GM21786 (cell line): ENCODE results near the gene PER3.

Experiments used
- ATAC-seq: cut with Tn5 transposase; IDR thresholded peaks from one replicate; pipeline ENCODE4 v1.9.1; 2021; ENCODE audit not compliant: unreplicated experiment

PER3 gene

DNA sequence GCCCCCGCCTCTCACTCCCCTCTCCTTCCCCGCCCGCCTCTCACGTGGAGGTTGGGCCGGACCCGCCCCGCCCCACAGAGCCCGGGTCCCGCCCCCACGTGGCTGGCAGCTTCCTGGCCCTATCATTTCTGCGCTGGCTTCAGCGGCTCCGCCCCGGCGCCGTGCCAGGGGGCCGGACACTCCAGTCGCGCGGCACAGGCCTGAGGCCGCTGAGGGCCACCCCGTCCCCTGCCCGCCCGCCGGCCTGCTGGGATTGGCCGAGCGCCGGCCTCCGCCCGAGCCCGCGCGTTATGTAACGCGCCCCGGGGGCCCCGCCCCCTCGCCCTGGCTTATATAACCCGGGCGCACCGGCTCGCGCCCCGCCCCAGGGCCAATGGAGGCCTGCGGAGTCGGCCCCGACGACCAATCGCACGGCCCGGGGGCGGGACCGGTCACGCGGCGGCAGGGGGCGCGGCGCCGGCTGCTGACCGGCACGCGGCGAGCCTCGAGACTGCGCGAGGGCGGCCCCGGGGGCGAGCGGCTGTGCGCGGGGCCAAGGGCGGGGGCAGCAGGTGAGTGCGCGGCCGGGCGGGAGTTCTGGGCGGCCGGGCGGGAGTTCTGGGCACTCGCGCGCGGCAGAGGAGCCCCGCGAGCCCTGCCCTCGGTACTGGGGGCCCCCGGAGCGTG, at the start of gene PER3:
Gene PER3, plus strand, starts transcription at position 466 of the 666 bp plus-strand sequence. CDS start 587 bp downstream, outside the sequence.
- ATAC-seq, result peak; percentile 86

DNA sequence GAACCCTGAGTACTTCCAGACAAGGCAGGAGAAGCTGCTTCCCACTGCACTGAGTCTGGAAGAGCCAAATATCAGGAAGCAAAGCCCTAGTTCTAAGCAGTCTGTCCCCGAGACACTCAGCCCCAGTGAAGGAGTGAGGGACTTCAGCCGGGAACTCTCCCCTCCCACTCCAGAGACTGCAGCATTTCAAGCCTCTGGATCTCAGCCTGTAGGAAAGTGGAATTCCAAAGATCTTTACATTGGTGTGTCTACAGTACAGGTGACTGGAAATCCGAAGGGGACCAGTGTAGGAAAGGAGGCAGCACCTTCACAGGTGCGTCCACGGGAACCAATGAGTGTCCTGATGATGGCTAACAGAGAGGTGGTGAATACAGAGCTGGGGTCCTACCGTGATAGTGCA, 46.0 kb upstream of the PER3 start:
- ATAC-seq, result no peak

DNA sequence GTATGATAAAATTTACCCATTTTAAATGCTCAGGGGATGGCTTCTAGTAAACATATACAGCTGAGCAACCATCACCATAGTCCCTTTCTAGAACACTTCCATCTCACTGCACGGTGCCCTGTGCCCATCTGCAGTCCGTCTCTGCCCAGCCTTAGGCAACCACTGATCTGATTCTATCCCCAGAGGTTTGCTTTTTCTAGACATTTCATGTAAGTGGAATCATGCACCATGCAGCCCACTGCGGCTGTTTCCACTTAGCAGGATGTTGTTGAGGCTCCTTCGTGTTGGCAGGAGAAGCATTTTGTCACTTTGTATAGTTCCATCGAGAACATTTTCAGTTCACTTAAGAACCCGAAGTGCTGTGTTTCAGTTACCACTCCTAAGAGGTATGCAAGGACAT, 40.7 kb upstream of the PER3 start:
- no peak for ATAC-seq

DNA sequence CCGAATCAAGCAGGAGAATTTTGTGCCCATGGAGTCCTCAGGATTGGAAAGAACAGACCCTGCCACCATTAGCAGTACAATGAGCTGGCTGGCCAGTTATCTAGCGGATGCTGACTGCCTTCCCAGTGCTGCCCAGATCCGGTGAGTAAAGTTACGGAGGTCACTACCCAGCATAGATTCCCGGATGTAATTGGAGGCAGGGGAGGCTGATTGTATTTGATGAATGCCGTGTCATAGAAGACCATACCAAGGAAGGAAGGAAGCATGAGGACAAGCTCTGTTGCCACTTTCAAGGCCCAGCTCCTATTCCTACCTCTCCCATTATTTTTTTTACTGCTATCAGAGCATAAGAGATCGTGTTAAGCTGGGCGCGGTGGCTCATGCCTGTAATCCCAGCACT, 39.2 kb upstream of the PER3 start:
- no peak for ATAC-seq

DNA sequence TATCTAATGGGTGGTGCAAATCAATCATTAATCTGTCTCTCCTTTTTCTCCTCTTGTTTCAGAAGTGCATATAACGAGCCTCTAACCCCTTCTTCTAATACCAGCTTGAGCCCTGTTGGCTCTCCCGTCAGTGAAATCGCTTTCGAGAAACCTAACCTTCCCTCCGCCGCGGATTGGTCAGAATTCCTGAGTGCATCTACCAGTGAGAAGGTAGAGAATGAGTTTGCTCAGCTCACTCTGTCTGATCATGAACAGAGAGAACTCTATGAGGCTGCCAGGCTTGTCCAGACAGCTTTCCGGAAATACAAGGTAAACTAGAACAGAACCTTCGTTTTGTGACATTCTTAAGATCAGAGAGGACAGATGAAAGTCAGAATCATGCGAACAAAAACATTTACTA, 38.3 kb upstream of the PER3 start:
- no peak for ATAC-seq

DNA sequence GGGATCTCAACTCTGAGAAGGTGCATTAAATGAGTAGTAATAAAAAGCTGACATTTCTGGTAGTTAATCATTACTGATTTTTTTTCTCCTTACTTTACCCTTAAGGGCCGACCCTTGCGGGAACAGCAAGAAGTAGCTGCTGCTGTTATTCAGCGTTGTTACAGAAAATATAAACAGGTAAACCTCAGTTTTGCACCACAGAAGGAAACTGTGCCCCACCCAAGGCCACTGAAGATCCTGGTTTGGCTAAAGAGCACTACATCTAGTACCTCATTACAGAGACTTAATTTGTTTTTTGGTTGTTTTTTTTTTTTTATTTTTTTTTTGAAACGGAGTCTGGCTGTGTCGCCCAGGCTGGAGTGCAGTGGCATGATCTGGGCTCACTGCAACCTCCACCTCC, 36.5 kb upstream of the PER3 start:
- no peak for ATAC-seq

DNA sequence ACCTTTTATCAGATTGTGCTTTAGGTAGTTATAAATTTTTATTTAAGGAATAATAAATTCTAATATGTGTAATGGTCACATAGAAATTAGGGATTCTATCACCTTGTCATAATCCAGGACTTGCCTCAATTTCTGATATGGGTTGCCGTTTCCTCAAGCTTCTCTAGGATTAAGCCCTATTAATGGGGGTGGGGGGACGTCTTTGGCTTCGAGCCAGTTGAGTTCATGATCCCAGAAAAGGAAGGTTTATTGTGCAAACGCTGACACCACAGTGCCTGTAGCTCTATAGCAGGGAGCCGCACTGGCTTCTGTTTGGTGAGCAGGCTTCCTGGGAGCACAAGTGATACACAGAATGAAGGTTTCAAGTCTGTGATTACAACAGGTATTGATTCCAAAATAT, 35.0 kb upstream of the PER3 start:
- no peak for ATAC-seq

DNA sequence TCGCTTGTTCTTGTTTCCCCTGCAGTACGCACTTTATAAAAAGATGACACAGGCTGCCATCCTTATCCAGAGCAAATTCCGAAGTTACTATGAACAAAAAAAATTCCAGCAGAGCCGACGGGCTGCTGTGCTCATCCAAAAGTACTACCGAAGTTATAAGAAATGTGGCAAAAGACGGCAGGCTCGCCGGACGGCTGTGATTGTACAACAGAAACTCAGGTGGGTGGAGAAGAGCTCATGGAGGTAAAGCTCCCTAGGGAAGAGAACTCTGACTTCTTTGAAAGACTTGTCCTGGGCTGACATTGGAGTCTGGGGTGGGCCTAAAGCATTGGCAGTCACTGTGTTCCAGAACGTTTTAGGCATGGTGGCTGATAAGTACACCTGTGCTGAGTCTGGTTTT, 32.9 kb upstream of the PER3 start:
- no peak for ATAC-seq

DNA sequence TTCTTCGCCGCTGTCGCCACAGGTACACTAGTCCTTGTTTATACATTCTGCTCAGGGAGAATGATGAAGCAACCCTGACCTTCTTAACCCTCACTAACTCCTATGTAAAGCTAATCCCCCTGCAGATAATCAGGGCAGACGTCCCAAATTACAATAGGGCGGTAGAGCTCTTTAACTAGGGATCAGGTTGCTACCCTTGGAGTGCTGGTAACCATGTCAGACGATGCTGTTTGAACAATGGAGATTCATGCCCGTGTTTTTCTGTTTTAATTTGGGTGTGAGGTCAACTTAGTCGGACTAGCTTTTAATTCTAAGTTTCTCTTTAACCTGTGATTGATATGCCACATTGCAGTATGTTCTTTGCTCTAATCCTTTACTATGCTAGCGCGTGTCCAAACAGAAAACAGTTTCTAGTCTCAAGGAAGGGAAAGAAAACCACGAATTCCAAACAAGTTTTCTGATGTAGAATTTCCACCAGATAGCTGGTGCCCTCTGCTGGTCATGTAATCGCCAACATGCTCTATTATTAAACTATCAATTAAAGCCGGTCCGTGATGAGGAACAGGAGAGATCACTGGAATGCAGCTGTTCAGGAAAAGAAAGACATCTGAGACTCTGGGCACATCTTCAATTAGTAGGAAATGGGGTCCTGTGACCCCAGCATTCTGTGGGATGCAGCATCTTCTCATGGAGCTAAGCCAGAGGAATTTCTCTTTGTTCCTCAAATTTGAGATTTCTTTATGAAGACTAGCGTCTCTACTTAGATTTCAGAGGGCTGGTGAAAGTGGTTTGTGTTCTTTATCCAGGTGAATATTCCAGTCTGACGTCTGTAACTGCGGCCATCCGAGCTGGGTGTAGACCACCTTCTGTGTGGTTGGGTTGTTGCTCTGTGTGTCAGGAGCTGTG, 31.3 kb upstream of the PER3 start:
- no peak for ATAC-seq

DNA sequence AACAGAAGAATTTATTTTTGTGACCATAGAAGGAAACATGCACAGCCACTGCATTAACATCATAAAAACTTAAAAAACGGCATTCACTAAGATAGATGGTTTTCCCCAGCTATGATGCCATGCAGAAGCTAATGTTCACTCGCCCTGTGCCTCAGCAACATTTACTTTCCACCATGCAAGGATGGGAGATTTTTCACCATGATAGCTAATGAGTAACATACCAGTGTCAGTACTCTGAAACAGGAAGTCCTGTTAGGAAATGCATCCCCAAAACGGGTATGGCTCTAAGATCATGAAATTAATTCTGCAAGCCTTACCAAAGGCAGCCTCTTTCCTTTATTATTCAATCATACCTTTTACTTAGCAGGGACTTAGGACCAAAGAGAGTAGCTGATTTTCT, 30.4 kb upstream of the PER3 start:
- ATAC-seq, result no peak

DNA sequence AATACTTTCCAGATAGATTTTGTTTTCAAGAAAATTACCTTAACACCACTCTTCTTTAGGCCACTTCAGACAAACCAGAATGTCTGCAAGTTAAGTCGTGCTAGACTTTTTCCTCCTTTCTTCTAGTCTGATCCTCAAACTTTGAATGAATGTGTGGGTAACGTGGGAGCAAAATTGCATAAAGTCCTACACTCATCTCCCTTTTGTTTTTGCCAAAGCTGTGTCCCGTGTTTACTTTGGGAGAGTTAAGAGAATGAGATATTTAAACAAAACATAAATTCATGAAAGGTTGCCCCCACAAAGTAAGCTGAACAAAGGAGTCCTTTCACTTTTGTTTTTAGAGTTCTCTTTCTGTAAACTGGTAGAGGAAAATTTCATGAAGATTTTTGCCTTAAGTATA, 29.9 kb upstream of the PER3 start:
- no peak for ATAC-seq

DNA sequence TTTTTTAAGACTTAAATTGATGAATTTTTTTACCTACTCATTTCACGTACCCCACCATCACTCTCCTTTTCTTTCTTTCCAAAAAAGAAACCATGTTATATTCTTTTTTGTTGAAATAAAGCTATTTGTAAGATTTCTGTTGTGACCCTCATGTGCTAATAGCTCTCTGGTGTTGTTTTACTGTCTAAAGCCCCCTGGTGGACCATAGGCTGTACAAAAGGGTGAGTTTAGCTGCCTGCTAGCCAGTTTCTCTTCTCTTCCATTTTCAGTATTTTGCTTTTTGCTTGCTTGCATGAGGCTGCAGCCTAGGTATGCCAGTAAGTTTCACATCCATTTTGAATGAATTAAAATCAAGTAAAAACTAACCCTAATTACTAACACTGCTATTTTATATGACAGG, 28.6 kb upstream of the PER3 start:
- ATAC-seq, result no peak

DNA sequence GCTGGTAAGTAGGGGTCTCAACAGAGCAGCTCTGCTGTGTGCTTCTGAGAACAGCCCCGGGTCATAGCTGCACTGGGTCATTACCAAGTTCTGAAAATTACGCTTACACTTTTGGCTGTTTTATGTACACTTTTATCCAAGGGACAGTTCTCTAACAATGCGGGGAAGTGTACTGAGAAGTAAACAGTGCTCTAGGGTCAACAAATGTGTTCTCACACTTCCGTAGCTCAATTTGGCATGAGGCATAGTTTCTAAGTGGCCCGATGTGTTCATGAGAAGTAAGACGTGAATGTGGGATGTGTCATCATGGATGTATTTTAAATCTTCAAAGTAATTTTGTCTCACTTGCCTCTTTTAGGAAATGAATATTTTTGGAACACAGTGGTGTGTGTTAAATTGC, 23.8 kb upstream of the PER3 start:
- ATAC-seq, result no peak

DNA sequence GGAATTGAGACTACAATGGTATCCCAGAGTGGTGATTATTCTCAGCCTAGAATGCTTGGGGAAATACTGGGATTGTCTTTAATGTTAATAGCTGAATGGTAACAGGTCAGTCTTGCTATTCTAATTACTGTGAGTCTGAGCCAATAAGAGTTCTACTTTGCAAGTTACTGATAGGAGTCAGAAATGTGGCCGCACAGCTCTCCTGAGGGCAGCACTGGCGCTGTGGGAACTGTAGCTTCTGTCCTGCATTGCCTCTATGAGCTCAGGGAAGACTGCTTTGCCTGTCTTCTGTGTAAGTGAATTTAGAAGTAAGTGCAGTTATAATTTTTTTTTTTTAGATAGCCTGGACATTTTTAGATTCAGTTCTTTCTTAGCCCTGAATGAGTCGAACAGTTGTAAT, 23.0 kb upstream of the PER3 start:
- ATAC-seq, result no peak

DNA sequence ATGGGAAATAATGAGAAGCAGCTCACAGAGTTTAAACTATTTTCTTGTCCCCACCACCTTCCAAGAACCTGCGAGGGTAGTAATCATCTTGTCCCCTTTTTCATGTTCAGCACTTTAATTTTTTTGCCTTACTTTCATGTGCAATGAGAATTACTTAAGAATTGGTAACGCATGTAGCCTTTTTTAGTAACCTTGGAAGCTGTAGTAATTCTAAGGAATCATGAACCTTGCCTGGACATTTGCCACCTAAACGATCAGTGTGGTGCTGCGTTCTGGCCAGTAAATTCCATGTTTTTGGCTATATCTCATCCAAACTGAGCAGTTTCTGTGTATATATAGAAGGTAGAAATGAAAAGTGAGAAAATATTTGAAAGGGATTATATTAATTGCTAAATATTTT, 16.9 kb upstream of the PER3 start:
- no peak for ATAC-seq

DNA sequence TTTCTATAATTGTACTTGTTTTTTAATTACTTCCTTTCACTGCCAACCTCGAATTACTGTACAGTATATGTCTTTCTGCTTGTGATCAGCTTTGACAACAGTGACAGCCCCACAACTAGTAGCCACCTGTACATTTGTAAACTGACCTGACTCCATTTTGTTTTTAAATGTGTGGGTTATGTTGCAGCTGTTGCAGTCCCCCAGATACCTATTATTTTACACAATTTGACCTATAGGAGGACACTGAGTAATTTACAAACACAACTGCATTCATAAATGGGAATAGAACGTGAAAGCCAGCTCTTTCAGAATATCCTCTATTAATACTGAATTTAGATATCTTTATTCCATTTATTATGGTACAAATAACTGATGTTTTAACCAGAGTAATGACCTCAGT, 15.5 kb upstream of the PER3 start:
- no peak for ATAC-seq

DNA sequence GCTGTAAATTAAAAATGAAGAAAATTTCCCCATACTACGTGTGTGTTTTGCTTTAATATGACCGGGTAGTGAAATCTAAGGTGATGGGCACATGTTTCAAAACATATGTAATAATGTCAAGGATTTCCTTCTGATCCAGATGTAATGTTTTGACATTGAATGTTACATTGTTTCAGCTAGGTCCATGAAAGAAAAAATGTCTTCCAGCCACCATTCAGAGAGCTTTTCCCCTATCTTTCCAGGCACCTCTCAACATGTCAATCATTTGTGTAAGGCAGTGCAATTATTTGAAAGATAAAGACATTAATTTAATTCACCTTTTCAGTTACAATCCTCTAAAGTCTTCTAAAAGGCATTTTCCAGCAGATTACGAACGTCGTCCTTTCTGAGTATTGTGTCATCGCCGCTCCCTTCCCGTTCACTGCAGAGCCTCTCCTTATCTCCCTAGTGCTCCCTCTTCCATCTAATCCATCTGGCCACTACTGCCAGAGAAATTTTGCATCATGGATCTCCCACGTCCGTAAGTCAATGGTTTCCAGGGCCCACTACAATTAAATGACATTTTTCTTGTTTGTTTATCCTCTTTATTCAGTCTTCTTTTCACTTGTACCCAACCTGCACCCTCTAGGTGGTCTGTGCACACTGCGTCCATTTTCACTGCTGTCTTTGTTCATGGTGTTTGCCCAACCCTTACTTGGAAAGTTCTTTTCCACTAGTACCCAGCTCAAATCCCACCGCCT, 14.2 kb upstream of the PER3 start:
- ATAC-seq, result no peak

DNA sequence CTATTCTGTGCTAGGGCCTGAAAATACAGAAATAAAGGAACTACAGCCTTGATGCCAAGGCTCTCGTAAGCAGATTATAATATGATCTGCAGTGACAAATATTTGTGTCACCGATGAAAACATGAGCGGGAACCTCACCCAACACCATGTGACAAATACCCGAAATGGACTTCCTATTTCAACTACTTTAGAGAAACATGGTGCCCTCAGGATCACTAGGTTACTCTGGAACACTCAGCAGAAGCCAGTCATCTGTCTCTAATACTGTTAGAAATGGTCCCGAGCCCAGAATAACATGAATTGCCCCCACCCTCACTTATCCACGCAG, 13.5 kb upstream of the PER3 start:
- no peak for ATAC-seq

DNA sequence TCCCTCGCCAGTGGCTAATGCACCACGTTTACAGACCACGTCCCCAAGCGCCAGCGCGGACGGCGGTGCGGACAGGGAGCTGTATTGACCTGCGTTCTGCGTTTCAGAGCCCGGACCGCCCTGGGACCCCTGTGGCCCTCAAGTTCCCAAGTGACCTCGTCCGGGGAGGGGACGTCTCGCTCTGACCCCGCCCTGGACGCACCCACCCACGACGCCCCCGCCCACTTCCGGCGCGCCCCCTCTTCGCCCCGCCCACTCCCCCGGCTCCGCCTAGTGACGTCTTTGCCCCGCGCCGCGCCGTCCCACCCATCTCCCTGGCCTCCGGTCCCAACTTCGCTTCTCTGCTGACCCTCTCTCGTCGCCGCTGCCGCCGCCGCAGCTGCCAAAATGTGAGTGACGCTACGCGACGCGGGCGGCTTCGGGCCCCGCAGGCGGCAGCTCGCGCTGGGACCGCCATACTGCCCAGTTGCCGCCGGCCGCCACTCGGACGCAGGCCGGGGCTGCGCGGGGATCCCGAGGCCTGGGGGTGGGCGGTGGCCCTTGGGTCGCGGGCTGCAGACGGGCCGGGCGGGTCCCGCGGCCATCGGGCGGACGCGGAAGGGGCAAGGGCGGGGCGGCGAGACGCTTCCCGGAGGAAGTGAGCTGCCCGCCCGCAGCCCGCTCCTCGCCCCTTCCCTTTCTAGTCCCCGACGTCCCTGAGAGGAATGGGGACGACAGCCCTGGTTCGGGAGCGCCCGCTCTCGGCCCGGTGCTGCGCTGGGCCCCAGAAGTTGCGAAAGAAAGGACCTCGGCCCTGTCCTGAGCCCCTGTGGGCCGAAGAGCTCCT, 12.9 kb upstream of the PER3 start, which contains the start of gene VAMP3:
Gene VAMP3, plus strand, starts transcription at position 300 of the 826 bp plus-strand sequence. Its CDS starts 88 bp downstream, at position 388.
- ATAC-seq, result peak; percentile 78

DNA sequence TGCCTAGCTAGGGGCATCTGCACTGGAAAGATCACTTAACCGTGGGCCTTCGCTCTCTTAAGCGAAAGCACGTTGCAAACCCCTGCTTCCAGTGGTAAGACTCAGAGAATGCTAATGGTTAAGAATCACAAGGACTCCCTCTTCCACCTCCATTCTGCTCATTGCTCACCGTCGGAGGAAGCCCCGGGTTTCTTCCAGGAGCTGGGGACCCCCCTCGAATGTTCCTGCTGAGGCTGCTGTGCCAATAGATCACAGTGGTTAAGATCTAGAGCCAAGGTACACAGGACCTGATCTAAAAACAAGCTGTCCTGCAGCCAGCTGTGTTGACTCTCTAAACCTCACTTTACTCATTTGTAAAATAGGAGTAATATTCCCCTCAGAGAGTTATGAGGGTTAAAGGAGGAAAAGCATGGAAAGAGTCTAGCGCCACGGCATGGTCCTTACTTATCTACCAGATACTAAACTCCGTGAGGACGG, 12.2 kb upstream of the PER3 start:
- peak; percentile 10 for ATAC-seq

DNA sequence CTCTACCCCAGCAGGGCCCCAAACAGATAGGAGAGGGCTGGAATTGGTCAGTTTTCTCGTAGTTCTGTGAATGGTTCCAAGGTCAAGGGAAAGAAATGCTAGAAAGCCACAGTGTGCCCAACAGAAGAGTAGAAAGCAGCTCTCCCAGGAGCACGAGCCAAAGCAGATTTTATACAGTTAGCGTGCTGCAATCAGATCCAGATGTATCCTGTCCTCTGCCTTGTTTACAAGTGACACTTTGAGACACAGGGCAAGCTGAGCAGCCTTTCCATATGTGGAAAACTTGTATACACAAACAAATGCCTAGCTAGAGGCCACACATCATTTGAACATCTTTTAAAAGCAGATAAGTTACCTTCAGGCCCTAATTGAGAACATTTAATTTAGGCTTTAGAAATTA, 6.5 kb upstream of the PER3 start:
- ATAC-seq, result no peak
